Peyer's patch (tissue), 4 donors: ENCODE data around the gene RAB8A.

Experiments used
- POLR2A ChIP-seq, 2 donors: fragments of 450-650 bp; IDR thresholded peaks; one replicate each; pipeline ENCODE4 v1.5.1; 2017; ENCODE audit warnings: antibody characterized with exemption in 2 of 2, mild to moderate bottlenecking in 2 of 2, moderate library complexity in 2 of 2
- TF ChIP-seq, protein P1 (sequence below), 6 experiments: fragments of 450-650 bp in 4 of 6; fragments of 200-600 bp in 2 of 6; sonication (generic) in 1 of 6; IDR thresholded peaks; one replicate each; pipeline ENCODE4 v1.5.1; 2017 to 2019; ENCODE audit warnings: antibody characterized with exemption in 6 of 6, mild to moderate bottlenecking in 3 of 6, moderate library complexity in 1 of 6

DNA sequence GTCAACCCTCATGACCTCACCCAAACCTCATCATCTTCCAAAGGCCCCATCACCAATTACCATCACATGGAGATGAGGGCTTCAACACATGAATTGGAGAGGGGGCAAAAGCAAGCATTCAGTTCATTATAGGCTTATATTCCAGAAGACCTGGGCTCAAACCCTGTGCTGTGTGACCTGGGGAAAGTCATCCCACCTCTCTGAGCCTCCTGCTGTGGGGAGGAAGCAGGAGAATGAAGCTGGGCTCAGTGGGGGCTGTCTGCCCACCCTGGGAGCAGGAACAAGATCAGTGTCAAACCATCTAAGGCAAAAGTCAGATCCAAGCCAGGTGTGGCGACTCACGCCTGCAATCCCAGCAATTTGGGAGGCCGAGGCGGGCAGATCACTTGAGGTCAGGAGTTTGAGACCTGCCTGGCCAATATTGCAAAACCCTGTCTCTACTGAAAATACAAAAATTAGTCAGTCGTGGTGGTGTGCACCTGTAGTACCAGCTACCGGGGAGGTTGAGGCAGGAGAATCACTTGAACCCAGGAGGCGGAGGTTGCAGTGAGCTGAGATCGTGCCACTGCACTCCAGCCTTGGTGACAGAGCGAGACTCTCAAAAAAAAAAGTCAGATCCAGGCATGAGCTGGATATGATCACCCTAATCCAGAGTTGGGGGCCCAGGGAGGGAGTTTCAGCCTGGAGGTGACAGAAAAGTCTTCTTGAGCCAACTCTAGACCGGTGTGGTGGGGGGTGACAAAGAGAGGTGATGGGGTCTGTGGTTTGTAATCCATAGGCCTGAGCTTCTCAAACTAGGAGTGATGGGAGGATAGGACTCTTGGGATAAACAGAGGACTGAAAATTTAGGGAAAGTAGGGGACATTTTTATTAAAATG, 37.0 kb upstream of the RAB8A start:
- TF ChIP-seq, protein P1, sequence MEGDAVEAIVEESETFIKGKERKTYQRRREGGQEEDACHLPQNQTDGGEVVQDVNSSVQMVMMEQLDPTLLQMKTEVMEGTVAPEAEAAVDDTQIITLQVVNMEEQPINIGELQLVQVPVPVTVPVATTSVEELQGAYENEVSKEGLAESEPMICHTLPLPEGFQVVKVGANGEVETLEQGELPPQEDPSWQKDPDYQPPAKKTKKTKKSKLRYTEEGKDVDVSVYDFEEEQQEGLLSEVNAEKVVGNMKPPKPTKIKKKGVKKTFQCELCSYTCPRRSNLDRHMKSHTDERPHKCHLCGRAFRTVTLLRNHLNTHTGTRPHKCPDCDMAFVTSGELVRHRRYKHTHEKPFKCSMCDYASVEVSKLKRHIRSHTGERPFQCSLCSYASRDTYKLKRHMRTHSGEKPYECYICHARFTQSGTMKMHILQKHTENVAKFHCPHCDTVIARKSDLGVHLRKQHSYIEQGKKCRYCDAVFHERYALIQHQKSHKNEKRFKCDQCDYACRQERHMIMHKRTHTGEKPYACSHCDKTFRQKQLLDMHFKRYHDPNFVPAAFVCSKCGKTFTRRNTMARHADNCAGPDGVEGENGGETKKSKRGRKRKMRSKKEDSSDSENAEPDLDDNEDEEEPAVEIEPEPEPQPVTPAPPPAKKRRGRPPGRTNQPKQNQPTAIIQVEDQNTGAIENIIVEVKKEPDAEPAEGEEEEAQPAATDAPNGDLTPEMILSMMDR (IDR thresholded peaks at IDR 0.05) = no peak
- no peak for TF ChIP-seq POLR2A (IDR thresholded peaks at IDR 0.05)
